LNCAP (cell line): ENCODE measurements around the gene XRN2.

ENCODE experiments used
- CTCF ChIP-seq: fragments of 450-650 bp; IDR thresholded peaks from 2 replicates; pipeline ENCODE4 v1.5.1; 2017; ENCODE audit warnings: mild to moderate bottlenecking

Gene XRN2

GRCh38 chr20:21381619-21382018, 78.5 kb downstream of the XRN2 start:
- TF ChIP-seq CTCF, result no peak

GRCh38 chr20:21384308-21384892, 81.3 kb downstream of the XRN2 start:
- TF ChIP-seq CTCF, result no peak

- TF ChIP-seq CTCF, result no peak
Measured at GRCh38 chr20:21386111-21386510, 83.0 kb downstream of the XRN2 start.

GRCh38 chr20:21387528-21387927, 84.4 kb downstream of the XRN2 start:
- no peak for TF ChIP-seq CTCF

GRCh38 chr20:21388566-21388965, 85.4 kb downstream of the XRN2 start:
- TF ChIP-seq CTCF, result no peak

GRCh38 chr20:21389368-21389767, 86.2 kb downstream of the XRN2 start:
- no peak for TF ChIP-seq CTCF

GRCh38 chr20:21390768-21391167, 87.6 kb downstream of the XRN2 start:
- no peak for TF ChIP-seq CTCF
